HG03280 (cell line): ENCODE results near the gene TNFRSF4.

Experiments used
- ATAC-seq: cut with Tn5 transposase; IDR thresholded peaks from one replicate; pipeline ENCODE4 v1.9.1; 2021; ENCODE audit warnings: mild to moderate bottlenecking, moderate library complexity; ENCODE audit not compliant: unreplicated experiment

Gene TNFRSF4

GRCh38 chr1:1219341-1219740 lies 5.4 kb upstream of the TNFRSF4 start:
- no peak for ATAC-seq

- no peak for ATAC-seq
Measured at GRCh38 chr1:1218524-1219200, 4.7 kb upstream of the TNFRSF4 start.

GRCh38 chr1:1217621-1218523 lies 3.9 kb upstream of the TNFRSF4 start:
- no peak for ATAC-seq

GRCh38 chr1:1216770-1217620 lies 3.0 kb upstream of the TNFRSF4 start:
- no peak for ATAC-seq

GRCh38 chr1:1215881-1216605 lies 2.1 kb upstream of the TNFRSF4 start:
- no peak for ATAC-seq

GRCh38 chr1:1215080-1215676 lies 1.2 kb upstream of the TNFRSF4 start:
- no peak for ATAC-seq

GRCh38 chr1:1212780-1213344 lies 1.1 kb downstream of the TNFRSF4 start:
- ATAC-seq, result no peak

- no peak for ATAC-seq
Measured at GRCh38 chr1:1211541-1212441, 2.2 kb downstream of the TNFRSF4 start.

- ATAC-seq, result no peak
Measured at GRCh38 chr1:1210726-1211540, 3.0 kb downstream of the TNFRSF4 start.

- ATAC-seq, result no peak
Measured at GRCh38 chr1:1208713-1209433, 5.1 kb downstream of the TNFRSF4 start.

- ATAC-seq, result no peak
Measured at GRCh38 chr1:1207571-1207892, 6.4 kb downstream of the TNFRSF4 start.

GRCh38 chr1:1206966-1207531 lies 6.9 kb downstream of the TNFRSF4 start:
- ATAC-seq, result no peak

- ATAC-seq, result no peak
Measured at GRCh38 chr1:1206376-1206965, 7.5 kb downstream of the TNFRSF4 start, which contains the start of gene TNFRSF18. TNFRSF18 (minus strand) TSS chr1:1206592; CDS start chr1:1206571, 21 bp downstream.

GRCh38 chr1:1205769-1206375 lies 8.1 kb downstream of the TNFRSF4 start:
- ATAC-seq, result no peak

- no peak for ATAC-seq
Measured at GRCh38 chr1:1204998-1205768, 8.8 kb downstream of the TNFRSF4 start.
